Effector CD4-positive, alpha-beta T cell (primary cell): ENCODE results near the gene CPA2.

Experiments
- DNase-seq: peaks from one replicate; pipeline ENCODE4 v3.0.0-alpha.2; 2020

Gene CPA2

DNA sequence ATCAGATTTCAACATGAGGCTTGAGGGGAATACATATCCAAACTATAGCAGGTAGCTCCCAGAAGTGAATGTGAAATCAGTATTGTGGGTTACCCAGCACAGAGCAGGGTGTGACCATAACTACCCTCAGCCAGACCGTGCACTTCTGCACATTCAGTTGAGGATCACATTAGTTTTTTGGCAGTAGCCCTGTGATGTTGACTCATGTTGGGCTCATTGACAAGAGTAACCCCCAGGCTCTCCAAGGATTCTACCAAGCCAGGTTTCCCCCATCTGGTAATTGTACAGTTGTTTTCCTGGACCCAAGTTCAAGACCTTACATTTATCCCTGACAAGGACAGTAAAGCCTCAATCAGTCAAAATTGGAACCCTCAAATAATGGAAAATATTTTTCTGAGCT is 14.6 kb downstream of the CPA2 start:
- no peak for DNase-seq

DNA sequence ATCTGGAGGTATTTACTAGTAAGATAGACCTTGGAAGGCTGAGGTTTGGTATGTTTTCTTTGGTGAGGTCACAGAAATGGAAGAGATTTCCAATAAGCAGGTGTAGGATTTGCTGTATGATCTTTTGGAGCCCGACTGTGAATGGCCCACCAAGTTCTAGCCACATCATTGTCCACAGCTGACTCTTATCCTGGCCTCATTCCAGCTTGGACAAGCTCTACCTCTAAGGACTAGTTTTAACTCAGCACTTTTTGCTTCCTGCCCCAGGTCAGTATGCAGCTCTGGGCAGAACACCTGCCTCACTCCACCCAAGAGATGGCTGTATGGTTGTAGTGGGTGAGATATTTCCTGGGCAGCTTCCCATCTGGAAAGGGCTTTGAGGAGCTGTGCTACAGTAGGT is 20.2 kb downstream of the CPA2 start:
- no peak for DNase-seq

- no peak for DNase-seq
Measured at GRCh38 chr7:130288168-130288567, 21.5 kb downstream of the CPA2 start.

DNA sequence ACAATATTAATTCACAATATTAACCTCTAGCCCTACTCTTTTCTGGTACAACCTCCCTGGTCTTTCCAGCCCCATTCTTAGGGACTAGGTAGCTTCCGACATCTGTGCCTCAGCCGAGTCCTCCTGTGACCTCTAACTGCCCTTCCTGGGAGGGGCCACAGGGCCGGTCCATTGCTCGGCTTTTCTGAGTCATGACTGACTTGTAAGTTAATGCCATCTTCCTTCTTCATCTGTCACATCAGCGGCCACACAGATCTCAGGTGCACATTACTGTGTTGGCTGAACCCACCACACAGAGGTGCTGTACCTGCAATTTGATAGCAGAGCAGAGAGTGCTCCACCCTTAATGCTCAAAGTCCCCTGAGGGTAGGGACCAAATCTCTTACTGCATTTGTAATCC is 22.2 kb downstream of the CPA2 start:
- no peak for DNase-seq

- DNase-seq, result no peak
Measured at GRCh38 chr7:130289478-130289877, 22.8 kb downstream of the CPA2 start.

DNA sequence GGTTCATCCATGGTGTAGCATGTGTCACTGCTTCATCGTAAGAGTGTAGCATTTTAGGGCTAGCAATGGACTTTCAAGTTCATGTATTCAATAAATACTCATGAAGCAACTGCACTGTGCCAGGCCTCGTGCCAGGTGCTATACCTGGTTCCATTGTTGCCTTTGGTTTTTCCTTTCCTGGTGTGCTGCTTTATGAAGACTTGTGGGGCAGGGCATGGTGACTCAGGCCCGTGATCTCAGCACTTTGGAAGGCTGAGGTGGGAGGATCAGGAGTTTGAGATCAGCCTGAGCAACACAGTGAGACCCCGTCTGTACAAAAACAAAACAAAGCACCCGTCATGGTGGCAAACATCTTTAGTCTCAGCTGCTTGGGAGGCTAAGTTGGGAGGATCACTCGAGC is 24.1 kb downstream of the CPA2 start:
- no peak for DNase-seq

GRCh38 chr7:130292682-130293257 is 26.1 kb downstream of the CPA2 start, which contains the start of gene CPA4:
Gene CPA4, plus strand, starts transcription at chr7:130293161. Its CDS starts 20 bp downstream, at chr7:130293181.
- no peak for DNase-seq

GRCh38 chr7:130293521-130293920 is 26.9 kb downstream of the CPA2 start:
- no peak for DNase-seq

DNA sequence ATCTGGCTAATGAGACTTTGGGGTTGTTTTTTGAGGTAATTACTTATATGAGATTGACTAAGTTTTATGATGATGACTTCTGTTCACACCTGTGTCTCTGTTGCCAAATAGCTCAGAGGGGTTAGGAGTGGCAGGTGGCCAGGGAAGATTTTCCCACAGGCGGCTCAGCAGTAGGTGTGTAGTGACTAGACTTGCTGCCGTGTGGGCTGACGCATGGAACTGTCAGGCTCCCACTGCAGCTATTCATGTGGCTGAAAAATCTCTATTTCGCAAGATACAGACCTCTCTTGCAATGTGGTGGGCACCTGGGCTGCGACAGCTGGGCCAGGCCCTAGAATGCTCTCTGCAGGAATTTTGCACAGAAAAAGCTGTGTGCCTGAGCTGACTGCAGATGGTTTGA is 27.7 kb downstream of the CPA2 start:
- no peak for DNase-seq

DNA sequence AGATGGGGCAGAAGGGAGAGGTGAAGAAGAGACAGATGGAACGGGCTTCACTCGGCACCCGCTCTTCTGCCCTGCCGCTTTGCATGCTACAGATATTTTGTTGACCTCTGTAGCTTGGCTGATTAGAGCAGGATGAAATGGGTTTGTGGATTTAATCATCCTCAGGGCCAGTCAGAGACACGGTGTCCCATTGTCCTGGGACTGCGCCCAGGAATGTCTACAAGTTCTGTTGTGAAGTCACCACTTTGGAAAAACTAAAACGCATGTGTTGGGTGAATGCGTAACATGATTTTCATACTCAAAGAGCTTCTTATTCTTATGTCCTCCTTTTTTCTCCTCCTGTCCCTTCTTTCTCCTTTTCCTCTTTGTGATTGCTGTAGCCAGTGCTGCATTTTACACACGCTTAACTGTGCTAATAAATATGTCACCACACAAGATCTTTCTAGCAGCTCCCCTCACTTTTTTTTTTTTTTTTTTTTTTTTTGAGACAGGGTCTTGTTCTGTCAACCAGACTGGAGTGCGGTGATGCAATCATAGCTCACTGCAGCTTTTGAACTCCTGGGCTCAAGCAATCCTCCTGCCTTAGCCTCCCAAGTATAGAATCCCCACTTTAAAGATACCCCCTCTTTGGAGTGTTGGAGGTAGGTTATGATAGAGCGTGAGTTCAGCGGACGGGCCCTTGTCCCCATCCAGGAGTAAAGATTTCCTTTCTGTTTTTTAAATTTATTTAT is 29.7 kb downstream of the CPA2 start:
- DNase-seq, result no peak

DNA sequence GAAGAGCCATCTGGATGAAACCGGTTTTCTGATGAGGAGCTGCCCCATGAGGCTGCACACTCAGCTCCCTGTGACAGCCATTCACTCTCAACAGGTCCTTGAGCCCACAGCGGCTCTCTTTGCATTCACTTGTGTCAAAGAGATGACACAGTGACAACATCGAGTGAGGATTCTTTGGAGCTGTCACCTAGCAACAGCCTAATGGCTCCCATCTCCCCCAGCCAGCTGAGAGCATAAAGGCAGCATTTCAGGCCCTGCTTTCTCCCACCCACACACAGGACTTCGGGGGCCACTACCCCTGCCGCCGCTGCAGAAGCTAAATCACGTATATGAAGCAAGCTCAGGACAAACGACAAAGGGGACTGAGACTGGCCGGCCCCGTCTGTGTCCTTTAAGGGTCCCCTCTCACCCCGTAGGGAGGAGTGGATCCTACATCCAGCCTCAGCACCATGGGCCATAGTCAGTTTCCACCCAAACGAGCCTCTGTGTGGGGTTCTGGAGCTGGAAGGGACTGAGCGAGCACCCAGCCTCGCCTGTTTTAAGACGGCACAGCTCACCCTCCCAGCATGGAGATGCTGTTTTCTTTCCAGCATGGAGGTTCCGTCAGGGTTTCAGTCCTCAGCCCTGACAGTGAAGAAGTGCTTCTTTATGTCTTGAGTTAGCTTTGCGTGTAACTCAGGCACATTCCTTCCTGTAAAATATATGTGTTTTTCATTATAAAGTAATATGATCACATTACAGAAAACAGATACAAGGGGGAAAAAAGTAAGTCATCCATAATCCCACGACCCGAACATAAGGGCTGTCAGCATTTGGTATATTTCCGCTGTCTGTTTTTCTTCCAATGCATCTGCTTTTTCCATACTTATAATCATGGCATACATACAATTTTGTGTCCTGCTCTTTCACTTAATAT is 31.2 kb downstream of the CPA2 start:
- no peak for DNase-seq

DNA sequence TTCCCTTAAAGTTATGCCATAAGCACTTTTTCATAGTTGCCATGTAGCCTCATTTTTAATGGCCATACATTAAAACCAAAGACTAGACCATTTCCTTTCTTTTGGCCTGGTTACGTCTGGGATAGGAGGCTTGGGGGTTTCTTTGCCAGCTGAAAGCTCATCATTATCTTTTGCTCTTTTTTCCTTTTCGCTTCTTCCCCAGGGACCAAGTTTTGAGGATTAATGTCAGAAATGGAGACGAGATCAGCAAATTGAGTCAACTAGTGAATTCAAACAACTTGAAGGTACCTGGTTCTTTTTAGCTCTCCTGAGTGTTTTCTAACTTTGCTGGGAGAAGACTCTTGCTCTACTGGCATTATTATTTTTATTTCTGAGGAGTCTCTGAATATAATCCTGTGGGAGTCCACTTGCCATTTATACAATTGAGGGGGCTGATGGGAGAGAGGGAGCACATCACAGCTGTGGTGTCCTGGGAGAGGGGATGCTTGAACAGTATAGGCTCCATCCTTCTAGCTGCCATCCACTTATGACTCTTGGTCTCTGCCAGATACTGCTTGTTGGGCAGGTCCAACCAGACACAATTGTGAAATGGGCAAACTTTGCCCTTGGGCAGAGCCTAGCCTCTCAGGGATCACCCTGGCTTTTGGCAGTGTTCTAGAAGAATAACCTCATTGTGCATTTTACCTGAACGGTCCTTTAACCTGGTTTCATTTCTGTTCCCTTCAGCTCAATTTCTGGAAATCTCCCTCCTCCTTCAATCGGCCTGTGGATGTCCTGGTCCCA is 32.1 kb downstream of the CPA2 start:
- no peak for DNase-seq

GRCh38 chr7:130299866-130300265 is 33.2 kb downstream of the CPA2 start:
- no peak for DNase-seq

GRCh38 chr7:130301501-130302020 is 34.9 kb downstream of the CPA2 start:
- DNase-seq, result no peak

- DNase-seq, result no peak
Measured at GRCh38 chr7:130302649-130303048, 36.0 kb downstream of the CPA2 start.

GRCh38 chr7:130303127-130303526 is 36.5 kb downstream of the CPA2 start:
- no peak for DNase-seq

DNA sequence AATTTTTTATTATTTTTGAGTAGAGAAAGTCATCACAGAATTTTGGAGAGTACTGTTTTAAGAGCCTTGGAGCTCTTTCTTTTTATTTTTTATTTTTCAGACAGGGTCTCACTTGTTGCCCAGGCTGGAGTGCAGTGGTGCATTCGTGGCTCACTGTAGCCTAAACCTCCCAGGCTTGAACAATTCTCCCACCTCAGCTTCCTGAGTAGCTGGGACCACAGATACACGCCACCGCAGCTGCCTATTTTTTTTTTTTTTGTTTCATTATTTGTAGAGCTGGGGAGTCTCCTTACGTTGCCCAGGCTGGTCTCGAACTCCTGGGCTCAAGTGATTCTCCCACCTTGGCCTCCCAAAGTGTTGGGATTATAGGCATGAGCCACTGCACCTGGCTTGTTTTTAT is 36.9 kb downstream of the CPA2 start:
- DNase-seq, result no peak

DNA sequence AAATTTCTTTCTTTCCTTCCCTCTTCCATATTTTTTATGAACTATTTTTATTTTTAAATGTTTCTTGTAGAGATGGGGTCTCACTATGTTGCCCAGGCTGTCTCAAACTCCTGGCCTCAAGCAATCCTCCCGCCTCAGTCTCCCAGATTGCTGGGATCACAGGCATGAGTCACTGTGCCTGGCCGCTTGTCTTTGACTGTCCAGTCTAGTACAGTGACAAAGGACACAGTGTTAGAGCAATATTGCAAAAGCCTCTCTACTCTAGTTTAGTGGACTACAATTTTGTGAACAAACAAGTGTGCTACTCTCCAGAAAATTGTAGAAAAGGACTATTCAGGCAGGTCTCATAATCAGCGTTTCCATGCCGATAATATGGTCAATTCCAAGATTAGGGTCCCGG is 37.3 kb downstream of the CPA2 start:
- no peak for DNase-seq

GRCh38 chr7:130304878-130305277 is 38.2 kb downstream of the CPA2 start:
- no peak for DNase-seq

DNA sequence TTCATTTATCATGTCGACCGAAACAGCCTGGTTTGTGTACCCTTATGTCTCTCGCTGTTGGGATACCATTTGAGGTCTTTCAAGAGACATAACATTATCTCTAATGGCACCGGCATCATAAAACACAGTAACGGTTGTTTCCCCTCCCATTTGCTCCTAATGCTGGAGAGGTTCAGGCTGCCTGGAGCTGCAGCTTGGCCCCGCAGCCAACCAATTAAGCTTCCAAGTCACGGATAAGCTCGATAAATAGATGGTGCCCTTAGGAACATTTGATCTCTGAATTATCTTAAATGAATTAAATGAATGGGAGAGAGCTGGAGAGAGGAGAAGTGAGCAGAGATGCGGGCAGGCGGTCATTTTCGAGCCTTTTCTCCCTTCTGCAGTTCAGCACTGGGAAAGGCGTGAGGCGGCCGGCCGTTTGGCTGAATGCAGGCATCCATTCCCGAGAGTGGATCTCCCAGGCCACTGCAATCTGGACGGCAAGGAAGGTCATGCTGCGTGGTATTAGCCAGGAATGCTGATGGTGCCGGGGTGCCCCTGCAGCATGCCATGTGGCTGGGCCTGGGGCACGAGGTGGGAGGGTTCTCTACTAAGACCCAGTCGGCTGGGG is 38.9 kb downstream of the CPA2 start:
- DNase-seq, result no peak

DNA sequence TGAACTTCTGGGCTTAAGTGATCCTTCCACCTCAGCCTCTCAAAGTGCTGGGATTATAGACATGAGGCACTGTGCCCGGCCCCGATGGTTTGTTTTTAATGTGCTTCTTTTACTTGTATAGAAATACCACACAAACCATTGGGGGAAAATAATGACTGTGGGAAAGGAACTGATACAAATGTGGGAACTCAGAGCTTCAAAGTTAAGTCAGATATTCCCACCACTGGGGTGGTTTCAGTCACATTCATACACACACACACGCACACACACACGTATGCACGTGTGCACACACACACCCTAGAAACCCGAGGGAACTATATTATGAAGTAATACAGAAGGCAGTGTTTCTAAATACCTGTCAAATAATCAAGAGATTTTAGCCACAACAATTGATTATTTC is 43.3 kb downstream of the CPA2 start:
- DNase-seq, result no peak

DNA sequence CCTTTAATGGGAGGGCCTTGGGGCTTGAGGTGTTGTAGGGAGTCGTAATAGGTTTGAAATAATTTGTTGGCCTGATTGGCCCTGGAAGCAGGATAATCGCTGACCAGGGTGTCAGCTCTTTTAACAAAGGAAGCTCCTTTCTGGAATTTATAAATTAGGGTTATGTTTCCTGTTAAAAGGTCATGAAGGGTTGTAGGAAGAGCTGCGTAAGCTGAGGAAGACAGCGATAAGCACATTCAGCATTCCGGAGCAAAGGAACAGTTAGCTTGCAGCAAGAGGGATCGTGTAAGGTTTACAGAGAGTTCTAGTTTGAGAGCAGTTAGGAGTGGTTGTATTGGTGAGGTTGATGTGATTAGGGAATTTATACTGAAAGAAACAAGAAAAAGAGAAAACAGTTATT is 47.6 kb downstream of the CPA2 start:
- no peak for DNase-seq
